GM18511 (cell line): ENCODE measurements around the gene EIF2B5.
A peak's percentile ranks its signal among the peaks of the same experiment; 100 is the strongest.

Experiments used
- ATAC-seq: cut with Tn5 transposase; IDR thresholded peaks from one replicate; pipeline ENCODE4 v1.9.1; 2021; ENCODE audit warnings: mild to moderate bottlenecking, moderate library complexity; ENCODE audit not compliant: unreplicated experiment

Gene EIF2B5

DNA sequence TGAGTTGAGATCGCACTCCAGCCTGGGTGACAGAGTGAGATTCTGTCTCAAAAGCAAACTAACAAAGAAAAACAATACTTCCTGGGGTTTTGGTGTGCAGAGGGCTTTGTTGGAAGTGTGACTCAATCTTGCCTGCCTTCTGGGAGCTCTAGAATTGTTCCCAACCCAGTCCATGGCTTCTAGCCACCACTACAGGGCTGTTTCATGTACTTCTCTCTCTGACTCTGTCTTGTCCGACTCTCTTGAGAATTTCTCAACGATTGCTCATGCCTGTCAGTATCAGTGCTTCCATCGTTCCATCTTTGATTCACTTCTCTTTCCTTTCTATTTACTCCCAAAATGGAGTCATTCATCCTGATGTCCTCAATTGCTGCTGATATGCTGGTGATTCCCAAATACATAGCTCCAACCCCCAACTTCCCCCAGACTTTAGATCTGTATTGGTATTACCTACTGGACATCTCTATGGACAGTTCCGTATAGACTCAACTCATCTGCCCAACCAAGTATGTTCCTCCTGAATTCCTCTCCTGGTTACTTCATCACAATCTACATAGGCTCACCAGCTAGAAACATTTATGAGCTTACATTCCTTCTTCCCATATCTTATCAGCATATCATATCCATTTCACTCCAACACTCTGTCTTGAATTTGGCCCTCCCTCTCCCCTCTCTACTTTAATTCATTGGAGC is 37.7 kb downstream of the EIF2B5 start:
- ATAC-seq = no peak

DNA sequence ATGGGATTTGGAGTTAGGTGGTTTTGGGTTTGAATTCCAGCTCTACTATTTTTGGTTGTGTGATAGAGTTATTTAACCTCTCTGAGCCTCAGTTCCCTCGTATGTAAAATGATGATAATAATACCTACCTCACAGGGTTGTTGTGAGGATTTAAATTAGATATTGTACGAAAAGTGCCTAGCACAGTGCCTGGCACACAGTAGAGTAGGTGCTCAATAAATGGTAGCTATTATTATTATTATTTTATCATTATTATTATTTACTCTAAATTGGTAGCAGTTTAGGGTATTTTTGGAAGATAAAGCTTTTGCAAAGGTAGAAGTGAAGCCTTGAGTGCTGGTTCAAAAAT is 38.2 kb downstream of the EIF2B5 start:
- no peak for ATAC-seq

DNA sequence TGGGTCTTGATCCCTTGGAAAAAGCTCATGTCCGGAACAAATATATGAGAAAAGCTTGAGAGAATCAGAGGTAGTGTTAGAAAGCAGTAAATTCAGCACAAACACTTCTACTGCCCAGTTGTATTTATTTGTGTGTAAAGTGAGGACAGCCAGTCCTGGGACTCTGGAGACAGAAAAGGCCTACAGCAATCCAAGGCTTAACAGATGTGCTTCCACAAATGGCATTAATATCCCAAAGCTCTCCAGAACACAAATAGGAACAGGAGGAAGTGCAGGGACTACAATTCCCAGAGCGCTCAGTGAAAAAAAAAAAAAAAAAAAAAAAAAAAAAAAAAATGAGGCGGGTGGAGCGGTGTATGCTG is 39.1 kb downstream of the EIF2B5 start:
- ATAC-seq = peak; percentile 0

DNA sequence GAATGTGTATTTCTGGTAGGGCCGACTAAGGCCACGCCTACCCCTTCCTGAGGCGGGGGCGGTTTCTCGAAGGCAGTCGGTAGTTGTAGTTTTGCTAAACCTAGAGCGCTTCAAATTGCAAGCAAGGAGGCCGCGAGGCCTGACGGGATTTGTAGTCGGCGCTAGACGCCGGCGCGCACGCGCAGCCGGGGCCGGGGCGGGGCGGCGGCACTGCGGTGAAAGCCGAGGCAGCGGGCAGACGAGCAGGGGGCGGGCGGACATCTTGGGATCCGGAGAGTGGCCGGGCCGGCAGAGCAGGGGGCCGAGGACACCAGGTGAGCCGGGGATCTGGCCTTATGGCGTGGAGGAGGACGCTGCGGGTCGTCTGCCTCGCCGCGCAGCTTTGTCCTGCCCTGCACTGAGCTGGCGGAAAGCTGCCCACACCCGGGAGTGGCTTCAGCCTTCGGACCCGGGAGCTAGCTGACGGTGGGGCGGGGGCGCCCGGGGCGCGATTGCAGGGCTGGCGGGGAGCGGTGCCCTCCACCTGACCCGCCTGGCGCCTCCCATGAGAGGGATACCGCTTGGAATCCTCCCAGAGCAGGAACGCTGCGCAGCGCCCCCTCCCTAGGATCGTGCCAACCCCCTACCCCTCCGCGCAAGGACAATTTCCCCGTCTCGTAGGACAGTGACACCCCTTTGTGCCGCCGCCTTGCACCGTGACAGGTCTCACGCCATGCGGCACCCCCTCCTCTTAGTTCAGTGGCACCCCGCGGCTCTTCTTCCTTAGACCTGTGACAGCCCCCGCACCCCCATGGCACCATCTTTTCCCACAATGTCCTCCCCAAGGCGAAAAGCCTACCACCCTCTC is 39.7 kb downstream of the EIF2B5 start, which contains the start of gene AP2M1:
AP2M1 (plus strand) TSS at position 210 of the 847 bp plus-strand sequence. CDS start 2,139 bp downstream, outside the sequence.
- ATAC-seq = peak; percentile 97

DNA sequence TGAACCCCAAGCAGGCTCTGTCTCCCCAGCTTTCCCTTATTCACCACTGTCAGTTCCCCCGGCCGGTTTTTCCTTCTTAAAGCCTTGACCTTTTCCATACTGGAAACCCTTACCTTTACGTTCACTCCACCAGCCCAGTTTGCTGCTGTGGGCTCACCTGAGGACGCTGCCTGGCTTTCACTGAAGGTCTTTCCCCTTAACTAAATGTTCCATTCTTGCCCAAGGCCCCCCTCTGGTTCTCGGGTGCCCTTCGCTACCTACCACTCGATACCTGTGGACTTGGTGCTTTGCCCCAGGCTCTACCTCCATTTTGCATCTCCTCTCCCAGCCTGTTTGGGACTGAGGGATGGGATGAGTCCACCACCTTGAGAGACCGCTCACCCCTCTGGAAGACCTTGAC is 40.3 kb downstream of the EIF2B5 start:
- ATAC-seq = no peak

DNA sequence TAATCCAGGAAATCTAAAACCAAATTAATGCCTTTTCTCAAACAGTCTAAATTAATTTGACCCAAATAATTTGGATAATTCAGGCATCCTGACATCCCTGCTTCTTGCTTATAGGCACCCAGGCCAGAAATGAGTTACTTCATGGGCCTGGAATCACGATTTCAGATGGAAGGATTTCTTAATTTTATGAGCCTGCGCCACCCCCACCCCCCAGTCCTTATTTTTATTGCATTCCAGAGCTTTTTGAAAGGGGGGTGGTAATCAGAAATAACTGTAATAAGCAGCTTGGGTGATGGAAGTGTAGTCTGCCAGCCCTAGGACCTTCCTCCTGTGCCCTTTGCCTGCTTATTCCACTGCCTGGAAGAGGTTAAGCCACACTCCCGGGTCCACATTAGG is 40.8 kb downstream of the EIF2B5 start:
- ATAC-seq = no peak

GRCh38 chr3:184176377-184177330 is 41.5 kb downstream of the EIF2B5 start:
- no peak for ATAC-seq

DNA sequence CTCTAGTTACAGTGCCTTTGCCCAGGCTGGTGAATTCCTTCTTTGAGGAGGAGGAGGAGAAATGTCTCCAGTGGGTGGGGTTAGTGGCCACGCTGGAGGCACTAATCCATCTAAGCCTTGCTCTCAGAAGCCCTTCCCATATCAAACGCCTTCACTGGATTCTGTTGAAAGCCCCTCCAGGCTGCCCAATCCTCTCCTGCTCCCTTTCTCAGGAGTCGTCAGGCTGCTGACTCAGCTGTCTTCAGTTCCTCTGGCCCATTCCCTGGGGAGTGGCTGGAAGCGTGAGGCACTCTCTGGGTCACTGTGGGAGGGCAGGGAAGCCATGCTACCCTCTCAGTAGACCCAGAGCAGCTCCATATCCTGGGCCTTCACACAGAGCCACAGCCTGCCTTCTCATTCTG is 42.2 kb downstream of the EIF2B5 start:
- ATAC-seq = no peak

DNA sequence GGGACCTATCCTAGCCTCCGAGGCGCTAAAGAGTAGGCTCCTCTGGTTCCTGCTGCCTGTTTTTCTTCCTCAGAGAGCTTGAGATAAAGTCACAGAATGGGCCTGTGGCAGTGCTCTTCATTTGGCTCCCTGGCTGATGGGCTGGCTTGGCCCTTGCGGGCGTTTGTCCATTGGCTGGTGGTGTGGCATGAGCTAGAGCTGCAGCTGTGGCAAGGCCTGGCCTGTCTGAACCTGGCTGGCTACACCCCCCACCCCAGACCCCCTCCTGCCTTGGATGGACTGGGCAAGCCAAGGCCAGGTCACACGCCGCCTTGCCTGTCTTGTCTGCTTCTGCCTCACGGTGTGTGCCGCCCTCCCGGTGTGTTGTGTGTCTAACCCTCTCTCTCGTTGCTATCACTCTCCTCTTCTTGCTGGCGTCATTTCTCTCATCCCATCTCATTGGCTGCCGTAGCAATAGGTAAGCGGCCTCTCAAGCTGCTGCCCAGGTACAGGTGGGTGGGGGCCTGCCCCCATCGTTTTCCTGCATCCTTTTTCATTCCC is 42.7 kb downstream of the EIF2B5 start:
- no peak for ATAC-seq

- ATAC-seq = no peak
Observed at GRCh38 chr3:184178521-184179138, 43.5 kb downstream of the EIF2B5 start.

DNA sequence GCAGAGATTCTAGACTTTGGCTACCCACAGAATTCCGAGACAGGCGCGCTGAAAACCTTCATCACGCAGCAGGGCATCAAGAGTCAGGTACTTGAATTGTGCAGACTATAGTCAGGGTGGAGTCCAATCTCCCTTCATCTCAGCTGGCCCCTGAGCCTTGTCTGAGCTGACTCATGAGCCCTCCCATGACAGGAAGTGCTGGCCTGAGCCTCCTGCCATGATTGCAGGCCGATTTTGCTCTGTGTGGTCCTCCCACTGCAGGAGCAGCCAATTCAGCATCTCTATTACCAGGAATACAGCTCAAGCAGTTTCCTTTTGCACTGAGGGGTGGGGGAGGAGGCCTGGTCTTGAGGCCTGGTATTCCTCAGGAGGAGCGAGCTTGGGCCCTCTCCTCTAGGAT is 45.0 kb downstream of the EIF2B5 start:
- no peak for ATAC-seq

GRCh38 chr3:184181596-184181995 is 46.4 kb downstream of the EIF2B5 start:
- ATAC-seq = no peak

- no peak for ATAC-seq
Observed at GRCh38 chr3:184183679-184184078, 48.5 kb downstream of the EIF2B5 start.

- no peak for ATAC-seq
Observed at GRCh38 chr3:184184546-184185230, 49.5 kb downstream of the EIF2B5 start.

GRCh38 chr3:184185461-184186183 is 50.5 kb downstream of the EIF2B5 start:
- peak; percentile 94 for ATAC-seq

- peak; percentile 44 for ATAC-seq
Observed at GRCh38 chr3:184186184-184186901, 51.2 kb downstream of the EIF2B5 start, which contains the start of gene ABCF3. Gene ABCF3, plus strand, starts transcription at chr3:184186199. Its CDS starts 9 bp downstream, at chr3:184186208.

DNA sequence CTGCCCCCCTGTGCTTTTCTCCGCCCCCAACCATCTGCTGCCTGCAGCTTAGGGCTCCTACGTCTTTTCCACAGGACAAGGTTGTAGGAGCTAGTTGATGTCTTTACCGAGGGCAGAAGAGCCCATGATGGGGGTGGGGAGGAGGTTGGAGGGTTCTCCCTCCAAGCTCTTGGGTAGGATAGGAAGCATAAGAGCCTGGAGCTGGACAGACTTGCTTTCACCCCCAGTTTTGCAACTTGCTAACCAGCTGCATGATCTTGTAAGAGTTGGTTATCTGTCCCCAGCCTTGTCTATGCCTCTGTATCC is 51.7 kb downstream of the EIF2B5 start:
- ATAC-seq = no peak

DNA sequence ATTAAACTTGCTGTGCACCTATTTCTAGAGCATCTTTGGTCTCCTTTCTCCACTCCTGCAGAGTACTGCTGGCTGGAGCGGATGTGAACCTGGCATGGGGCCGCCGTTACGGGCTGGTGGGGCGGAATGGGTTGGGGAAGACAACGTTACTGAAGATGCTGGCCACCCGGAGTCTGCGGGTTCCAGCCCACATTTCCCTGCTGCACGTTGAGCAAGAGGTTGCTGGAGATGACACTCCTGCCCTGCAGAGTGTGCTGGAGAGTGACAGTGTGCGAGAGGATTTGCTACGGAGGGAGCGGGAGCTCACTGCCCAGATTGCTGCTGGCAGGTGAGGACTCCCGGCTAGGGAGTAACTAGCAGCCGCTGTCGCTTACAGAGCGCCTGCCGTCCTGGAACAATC is 52.9 kb downstream of the EIF2B5 start:
- no peak for ATAC-seq

DNA sequence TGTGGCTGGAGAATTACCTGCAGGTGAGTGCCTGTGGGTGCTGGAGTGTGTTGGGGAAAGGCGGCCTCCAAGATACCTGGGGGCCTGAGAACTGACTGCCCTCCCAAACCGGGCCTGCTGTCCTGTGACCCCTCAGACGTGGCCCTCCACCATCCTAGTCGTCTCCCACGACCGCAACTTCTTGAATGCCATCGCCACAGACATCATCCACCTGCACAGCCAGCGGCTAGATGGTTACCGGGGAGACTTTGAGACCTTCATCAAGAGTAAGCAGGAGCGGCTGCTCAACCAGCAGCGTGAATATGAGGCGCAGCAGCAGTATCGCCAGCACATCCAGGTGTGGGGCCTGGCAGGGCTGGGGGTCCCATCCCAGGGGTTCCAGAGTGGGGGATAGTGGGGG is 54.3 kb downstream of the EIF2B5 start:
- ATAC-seq = no peak
